HFF-Myc (cell line): Measurements from ENCODE around the gene MAP4K1.
"Not testable (repeated sequence)": the region's sequence is repeated elsewhere in the genome, so short reads cannot be mapped to it uniquely, and the experiment has no call there.

Experiments used
- DNase-seq: peaks from one replicate; pipeline ENCODE4 v3.0.0-alpha.2; 2011; ENCODE audit warnings: low read depth; ENCODE audit errors: extremely low read depth
- H3K4me3 ChIP-seq: replicated peaks from 2 replicates; pipeline ENCODE4 v1.5.1; 2011; ENCODE audit warnings: low read depth, mild to moderate bottlenecking, control low read depth, low read length
- TF ChIP-seq, protein P1 (sequence below): IDR thresholded peaks from 2 replicates; pipeline ENCODE4 v1.5.1; 2012; ENCODE audit warnings: mild to moderate bottlenecking, low read depth, low read length, control low read depth; ENCODE audit errors: missing control alignments

The MAP4K1 gene

DNA sequence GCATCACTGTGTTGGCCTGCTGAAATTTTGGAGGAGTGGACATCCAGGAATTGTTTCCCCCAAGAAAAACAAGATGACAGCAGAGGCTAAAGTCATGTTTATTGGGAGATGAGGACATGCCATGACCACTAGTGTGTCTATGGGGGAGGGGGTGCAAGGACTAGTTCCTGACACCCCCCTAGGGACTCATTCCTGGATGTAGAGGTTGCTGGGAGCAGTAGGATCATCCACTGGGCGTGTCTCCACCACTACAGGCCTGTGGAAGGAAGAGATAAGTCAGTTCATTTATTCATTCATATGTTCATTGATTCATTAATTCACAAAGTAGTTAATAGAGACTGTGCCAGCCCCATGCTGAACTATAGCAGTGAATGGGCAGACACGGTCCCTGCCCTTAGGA is 30.2 kb downstream of the MAP4K1 start:
- TF ChIP-seq, protein P1, sequence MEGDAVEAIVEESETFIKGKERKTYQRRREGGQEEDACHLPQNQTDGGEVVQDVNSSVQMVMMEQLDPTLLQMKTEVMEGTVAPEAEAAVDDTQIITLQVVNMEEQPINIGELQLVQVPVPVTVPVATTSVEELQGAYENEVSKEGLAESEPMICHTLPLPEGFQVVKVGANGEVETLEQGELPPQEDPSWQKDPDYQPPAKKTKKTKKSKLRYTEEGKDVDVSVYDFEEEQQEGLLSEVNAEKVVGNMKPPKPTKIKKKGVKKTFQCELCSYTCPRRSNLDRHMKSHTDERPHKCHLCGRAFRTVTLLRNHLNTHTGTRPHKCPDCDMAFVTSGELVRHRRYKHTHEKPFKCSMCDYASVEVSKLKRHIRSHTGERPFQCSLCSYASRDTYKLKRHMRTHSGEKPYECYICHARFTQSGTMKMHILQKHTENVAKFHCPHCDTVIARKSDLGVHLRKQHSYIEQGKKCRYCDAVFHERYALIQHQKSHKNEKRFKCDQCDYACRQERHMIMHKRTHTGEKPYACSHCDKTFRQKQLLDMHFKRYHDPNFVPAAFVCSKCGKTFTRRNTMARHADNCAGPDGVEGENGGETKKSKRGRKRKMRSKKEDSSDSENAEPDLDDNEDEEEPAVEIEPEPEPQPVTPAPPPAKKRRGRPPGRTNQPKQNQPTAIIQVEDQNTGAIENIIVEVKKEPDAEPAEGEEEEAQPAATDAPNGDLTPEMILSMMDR, result no peak
- DNase-seq, result no peak

DNA sequence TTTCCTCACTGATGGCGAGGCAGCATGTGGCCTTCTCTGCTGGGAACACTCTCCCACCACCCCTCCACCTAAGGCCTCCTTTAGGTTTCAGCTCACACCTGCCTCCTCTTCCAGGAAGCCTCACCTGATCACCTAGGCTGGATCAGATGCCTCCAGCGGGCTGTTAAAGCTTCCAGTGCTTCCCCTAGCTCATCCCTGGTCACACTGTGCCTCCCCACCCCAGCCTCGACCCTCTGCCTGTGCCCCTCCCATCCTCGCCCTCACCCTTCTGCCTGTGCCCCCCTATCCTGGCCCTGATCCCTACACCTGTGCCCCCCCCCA is 33.8 kb downstream of the MAP4K1 start:
- H3K4me3 ChIP-seq, result no peak overlapping the region
- TF ChIP-seq, protein P1, result no peak
- no peak for DNase-seq

More for the DNA sequence above, 30.2 kb downstream of the MAP4K1 start:
- no peak overlapping the region for H3K4me3 ChIP-seq

- TF ChIP-seq, protein P1, result no peak
- DNase-seq, result no peak
- H3K4me3 ChIP-seq, result no peak overlapping the region
Observed at GRCh38 chr19:38583219-38583984, 34.4 kb downstream of the MAP4K1 start.

DNA sequence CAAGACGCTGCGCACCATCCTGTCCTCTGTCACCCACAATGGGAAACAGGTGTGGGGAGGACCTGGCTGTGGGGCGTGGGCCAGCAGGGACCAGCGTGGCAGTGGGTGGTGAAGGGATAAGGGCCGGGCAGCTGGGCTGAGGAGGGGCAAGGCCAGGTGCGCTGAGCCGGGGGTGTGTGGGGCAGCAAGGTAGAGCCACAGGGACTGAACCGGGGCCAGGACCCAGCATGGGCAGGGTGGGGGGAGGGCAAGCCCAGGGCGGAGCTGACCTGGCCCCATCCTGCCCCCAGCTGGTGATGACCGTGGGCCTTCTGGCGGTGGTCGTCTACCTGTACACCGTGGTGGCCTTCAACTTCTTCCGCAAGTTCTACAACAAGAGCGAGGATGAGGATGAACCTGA is 37.7 kb downstream of the MAP4K1 start:
- TF ChIP-seq, protein P1, result no peak
- no peak overlapping the region for H3K4me3 ChIP-seq
- no peak for DNase-seq

DNA sequence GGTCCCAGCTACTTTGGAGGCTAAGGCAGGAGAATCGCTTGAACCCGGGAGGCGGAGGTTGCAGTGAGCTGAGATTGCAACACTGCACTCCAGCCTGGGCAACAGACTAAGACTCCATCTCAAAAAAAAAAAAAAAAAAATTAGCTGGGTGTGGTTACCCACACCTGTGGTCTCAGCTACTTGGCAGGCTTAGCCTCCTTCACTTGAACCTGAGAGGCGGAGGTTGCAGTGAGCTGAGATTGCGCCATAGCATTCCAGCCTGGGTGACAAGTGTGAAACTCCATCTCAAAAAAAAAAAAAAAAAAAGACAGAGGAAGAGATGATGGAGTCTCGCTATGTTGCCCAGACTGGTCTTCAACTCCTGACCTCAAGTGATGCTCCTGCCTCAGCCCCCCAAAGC is 38.4 kb downstream of the MAP4K1 start:
- not testable (repeated sequence) for H3K4me3 ChIP-seq, DNase-seq

DNA sequence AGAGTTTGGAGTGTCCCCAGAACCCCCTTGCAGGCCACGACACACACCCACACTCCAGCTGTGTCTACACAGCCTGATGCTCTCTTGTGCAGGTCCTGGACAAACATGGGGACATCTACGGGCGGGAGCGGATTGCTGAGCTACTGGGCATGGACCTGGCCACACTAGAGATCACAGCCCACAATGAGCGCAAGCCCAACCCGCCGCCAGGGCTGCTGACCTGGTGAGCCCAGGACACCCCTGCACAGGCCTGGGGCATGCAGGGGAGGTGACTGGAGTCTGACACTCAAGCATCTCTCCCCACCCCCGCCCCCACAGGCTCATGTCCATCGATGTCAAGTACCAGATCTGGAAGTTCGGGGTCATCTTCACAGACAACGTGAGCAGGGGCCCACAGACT is 39.9 kb downstream of the MAP4K1 start:
- TF ChIP-seq, protein P1, result no peak
- H3K4me3 ChIP-seq, result no peak overlapping the region
- no peak for DNase-seq

DNA sequence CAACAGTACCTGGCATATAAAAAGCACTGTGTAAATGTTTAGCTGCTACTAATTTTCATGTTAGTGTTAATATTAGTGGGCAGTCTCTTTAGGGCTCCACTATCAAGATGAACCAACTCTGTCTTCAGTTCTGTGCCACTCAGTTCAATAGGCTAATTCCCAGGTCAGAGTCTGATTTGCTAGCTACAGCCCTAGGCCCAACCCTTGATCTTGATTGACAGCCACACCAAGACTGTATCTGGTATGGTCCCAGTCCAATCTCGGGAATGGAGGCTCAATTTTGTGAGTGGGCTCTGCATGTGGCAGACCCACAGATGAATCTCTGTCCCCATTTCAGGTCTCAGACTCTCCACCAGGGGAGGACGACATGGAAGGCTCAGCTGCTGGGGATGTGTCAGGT is 46.1 kb downstream of the MAP4K1 start:
- no peak for DNase-seq
- no peak overlapping the region for H3K4me3 ChIP-seq
- TF ChIP-seq, protein P1, result no peak
